HG02571 (cell line): ENCODE measurements around the gene RAET1L.
"Not testable (repeated sequence)": the region's sequence is repeated elsewhere in the genome, so short reads cannot be mapped to it uniquely, and the experiment has no call there.

Experiments
- ATAC-seq: cut with Tn5 transposase; IDR thresholded peaks from one replicate; pipeline ENCODE4 v1.9.1; 2021; ENCODE audit warnings: mild to moderate bottlenecking, moderate library complexity; ENCODE audit not compliant: unreplicated experiment

RAET1L gene

GRCh38 chr6:150025201-150025917 lies at the start of gene RAET1L:
Gene RAET1L (minus strand): TSS chr6:150025532. CDS start chr6:150025471, 61 bp downstream.
- no peak for ATAC-seq

DNA sequence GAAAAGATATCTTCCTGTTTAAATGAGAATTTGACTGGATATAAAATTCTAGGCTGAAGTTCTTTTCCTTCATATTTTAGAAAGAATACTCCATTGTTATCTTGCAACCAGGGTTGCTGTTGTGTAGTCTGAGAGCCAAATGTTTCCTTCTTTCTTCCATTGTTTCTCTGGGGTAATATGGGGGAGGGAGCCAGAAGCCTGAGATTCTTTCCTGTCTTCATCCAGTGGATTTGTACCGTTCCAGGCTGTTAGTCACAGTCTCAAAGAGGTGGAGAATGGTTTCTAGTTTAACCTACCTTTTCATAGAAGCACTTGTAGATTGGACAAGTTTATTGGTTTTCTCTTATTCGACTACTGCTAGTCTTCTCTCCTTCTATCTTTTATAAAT lies 49.7 kb upstream of the RAET1L start:
- ATAC-seq = no peak

DNA sequence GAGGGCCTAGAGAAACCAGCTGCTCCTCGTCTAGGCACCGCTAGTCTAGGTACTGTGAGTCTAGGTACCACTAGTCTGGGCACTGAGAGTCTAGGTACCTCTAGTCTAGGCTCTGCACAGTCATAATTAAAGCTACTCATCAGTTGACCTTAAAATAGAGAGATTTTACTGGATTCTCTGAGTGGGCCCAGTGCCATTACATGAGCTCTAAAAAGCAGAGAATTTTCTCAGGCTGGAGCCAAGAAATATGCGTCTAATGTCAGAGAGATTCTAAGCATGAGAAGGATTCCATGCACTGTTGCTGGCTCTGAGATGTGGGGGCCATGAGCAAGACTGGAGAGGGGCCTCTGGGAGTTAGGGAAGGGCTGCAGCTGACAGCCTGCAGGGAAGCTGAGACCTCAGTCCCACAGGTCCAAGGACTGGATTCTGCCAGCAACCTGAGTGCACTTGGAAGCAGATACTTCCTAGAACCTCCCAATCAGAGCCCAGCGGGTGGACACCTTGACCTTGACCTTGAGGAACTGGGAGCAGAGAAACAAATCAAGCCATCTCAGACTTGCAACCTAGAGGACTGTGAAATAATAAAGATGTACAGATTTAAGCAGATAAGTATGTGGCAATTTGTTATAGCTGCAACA lies 49.2 kb upstream of the RAET1L start:
- not testable (repeated sequence) for ATAC-seq

GRCh38 chr6:150072201-150072600 lies 46.9 kb upstream of the RAET1L start:
- no peak for ATAC-seq

- ATAC-seq = no peak
Measured at GRCh38 chr6:150070236-150070818, 45.0 kb upstream of the RAET1L start.

DNA sequence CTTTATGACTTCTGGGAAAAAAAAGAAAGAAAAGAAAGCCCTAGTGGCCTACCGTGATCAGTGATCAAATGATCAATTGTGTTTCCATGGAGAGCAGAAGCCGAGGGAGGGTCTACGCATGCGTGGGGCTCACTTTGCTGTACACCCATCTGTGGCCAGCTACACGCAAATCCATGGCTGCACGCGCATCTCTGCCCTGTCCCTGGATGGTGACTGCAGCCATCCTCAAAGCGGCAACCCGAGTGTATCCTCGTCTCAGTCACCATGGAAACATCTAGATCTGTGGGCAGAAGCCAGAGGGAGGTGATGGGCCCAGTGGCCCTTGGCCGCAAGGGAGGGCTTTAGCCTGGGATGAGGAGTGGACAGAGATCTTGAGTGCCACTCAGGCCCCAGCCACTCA lies 44.4 kb upstream of the RAET1L start:
- no peak for ATAC-seq

- ATAC-seq = peak; percentile 68
Measured at GRCh38 chr6:150068720-150069648, 43.7 kb upstream of the RAET1L start, which contains the start of gene ULBP3. Gene ULBP3 (minus strand): TSS chr6:150069121. CDS start chr6:150069066, 55 bp downstream.

GRCh38 chr6:150068151-150068550 lies 42.8 kb upstream of the RAET1L start:
- no peak for ATAC-seq

- no peak for ATAC-seq
Measured at GRCh38 chr6:150065083-150065482, 39.8 kb upstream of the RAET1L start.

GRCh38 chr6:150063640-150064039 lies 38.3 kb upstream of the RAET1L start:
- no peak for ATAC-seq

GRCh38 chr6:150059973-150060372 lies 34.6 kb upstream of the RAET1L start:
- ATAC-seq = not testable (repeated sequence)

DNA sequence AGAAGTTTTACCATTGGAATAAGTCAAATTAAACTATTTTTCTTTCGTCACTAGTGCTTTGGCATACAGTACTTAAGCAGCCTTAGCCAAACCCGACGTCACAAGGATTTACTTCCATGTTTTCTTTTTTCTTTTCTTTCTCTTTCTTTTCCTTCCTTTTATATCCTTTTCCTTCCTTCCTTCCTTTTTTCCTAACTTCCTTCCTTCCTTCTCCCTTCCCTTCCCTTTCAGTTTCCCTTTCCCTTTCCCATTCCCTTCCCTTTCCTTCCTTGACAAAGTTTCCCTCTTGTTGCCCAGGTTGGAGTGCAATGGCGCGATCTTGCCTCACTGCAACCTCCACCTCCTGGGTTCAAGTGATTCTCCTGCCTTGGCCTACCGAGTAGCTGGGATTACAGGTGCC lies 33.7 kb upstream of the RAET1L start:
- no peak for ATAC-seq

DNA sequence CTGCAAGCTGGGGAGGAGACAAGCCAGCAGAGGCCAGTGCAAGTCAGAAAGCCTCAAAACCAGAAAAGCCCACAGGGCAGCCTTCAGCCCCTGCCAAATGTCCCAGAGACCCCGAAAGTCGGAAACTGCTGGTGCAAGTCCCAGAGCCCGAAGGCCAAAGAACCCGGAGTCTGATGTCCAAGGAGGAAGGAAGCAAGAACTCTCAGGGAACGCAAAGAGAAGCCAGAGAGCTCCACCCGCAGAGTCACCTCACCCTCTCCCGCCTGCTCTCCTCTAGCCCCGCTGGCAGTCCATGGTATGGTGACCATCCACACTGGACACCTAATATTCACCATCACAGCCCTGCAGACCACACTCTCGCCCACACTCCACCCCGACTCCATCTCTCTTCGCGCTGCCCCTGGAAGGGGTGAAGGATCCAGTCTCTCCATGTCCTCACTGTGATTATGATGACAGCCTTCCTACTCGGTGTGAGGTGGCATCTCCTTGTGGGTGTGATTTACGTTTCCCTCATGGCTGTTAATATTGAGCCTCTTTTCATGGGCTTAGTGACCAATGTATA lies 33.0 kb upstream of the RAET1L start:
- no peak for ATAC-seq

GRCh38 chr6:150057501-150057951 lies 32.2 kb upstream of the RAET1L start:
- no peak for ATAC-seq

DNA sequence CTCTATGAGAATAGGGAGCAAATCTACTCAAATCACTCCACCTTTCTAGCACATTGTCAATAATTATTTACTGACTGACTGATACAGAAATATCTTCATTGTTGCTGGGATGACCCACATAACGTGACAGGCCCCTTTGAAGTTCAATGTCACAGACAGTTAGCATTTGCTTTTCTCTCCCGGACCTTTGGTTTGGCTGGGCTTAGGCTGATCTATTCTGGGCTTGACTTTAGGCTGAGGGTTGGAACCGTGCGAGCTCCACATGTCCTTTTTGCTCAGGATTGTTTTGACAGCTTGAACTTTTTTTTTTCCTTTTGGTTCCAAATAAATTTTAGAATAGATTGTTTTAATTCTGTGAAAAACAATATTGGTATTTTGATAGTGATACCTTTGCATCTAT lies 31.6 kb upstream of the RAET1L start:
- ATAC-seq = no peak

- ATAC-seq = no peak
Measured at GRCh38 chr6:150056156-150056555, 30.8 kb upstream of the RAET1L start.

- ATAC-seq = no peak
Measured at GRCh38 chr6:150055131-150055530, 29.8 kb upstream of the RAET1L start.

- no peak for ATAC-seq
Measured at GRCh38 chr6:150053450-150053849, 28.1 kb upstream of the RAET1L start.

DNA sequence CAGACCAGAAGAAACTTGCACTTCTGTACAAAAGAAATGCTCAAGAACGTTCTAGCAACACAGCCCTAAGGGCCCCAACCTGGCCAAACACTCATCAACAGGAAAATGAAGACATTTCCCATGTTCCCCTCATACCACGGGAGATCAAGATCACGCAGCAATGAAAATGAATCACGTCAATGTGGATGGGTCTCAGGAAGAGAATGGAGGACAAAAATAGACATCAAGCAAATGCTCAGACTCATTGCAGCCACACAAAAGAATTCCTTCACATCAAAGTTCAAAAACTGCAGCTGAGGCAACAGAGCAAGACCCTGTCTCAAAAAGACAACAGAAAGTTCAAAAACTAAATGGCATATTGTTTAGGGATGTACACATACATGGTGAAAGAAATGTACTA lies 25.5 kb upstream of the RAET1L start:
- ATAC-seq = no peak

DNA sequence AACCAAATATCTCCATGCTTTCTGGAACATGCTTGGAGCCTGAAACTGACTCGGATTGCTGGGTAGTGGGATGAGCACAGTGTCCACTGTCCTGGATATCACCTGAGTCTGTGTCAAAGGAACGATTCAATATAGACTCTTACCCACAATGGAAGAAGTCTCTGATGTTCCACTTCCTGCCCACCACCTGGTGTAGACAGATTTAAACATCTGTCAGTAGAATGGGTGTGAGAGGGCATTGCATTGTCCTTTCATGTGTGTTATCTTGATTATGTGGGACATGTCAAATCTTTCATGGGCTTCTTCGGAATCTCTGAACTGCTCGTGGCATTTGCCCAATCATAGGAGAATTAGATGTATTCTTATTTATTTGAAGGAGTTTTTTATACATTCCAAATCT lies 22.8 kb upstream of the RAET1L start:
- ATAC-seq = no peak

DNA sequence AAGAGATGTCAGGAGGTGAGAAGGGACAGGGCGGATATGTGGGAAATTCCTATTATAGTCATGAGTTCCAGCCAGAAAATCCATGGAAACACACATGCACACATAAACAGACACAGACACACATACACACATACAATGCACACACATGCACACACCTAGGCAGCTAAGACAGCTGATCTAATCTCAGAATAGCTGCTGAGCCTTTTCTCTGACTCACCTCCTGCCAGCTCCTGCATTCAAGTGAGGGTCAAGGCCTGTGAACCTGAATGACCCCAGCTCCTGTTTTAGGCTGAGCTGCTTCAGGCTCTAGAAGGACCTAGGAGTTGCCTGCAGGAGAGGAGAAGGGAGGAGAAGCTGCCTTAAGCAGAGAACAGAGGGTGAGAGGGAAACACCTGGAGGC lies 21.6 kb upstream of the RAET1L start:
- ATAC-seq = no peak
